ENCODE measurements around the gene DIO3.

DIO3 gene

DNA sequence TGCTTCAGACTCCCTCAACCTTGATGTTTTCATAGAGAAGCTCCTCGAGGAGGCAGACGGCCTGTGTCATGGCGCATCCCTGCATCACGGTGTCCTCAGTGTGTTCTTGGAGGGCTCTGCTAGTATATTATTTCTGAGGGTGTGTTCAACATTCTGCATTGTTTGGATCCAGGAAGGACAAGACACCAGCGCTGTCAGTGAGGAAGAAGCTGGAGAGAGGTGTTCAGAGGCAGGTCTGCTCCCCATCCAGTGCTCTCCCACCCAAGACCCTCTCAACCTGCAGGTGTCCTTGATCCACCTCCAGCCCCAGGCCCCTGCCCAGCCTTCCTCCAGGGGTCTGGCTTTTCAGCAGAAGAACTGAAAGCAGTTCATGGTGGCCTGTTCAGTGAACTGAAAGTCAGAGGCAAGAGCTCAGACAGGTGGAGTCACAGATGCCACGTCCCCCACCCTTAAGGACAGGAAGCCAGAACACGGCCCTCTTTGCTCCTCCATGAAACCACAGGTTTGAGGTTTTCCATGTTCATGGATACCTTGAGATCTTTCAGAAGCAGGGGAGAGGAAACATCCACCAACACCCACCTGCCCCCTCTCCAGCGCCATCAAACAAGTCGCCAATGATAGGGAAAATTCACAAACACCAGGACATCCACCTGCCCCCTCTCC is 37.4 kb downstream of the DIO3 start:
- ChIA-PET POLR2A (no interaction called here), CTCF (interaction anchor here (0.9 kb wide), 1 partner anchor 1216 kb away, joined by 3 read pairs; no protein-coding TSS in a partner anchor)
- no peak overlapping the region for H3K4me3 ChIP-seq (ENCODE audit: control insufficient read depth in 1 of 7, extremely low read depth in 1 of 7, insufficient read depth in 4 of 7, low read depth in 2 of 7, low read length in 6 of 7)
- 66% methylated on average over 3 of the region's 9 CpGs for WGBS (ENCODE audit: insufficient coverage)
- peaks cover 0 to 8% (median 2%) of the 10 kb centered on the region in 5 experiments for H3K9me3 ChIP-seq (ENCODE audit: control extremely low read depth in 1 of 5, control insufficient read depth in 4 of 5, insufficient read depth in 2 of 5, low read depth in 1 of 5, low read length in 4 of 5)
- H3K27ac ChIP-seq (ENCODE audit: insufficient read depth in 1 of 2, low read depth in 1 of 2, low read length in 2 of 2, poor library complexity in 1 of 2, severe bottlenecking in 2 of 2), result no peak overlapping the region
- H3K4me1 ChIP-seq (ENCODE audit: control extremely low read depth in 1 of 4, control insufficient read depth in 4 of 4, insufficient read depth in 4 of 4, low read length in 3 of 4), result peaks cover 0 to 15% (median 12%) of the 10 kb centered on the region in 4 experiments
- no peaks in the 10 kb centered on the region for H3K27me3 ChIP-seq (replicated peaks in 2 of 5; ENCODE audit: control insufficient read depth in 4 of 5, insufficient read depth in 5 of 5, low read length in 4 of 5)
- DNase-seq, result no peak
- no peaks in the 10 kb centered on the region for H3K36me3 ChIP-seq (ENCODE audit: control insufficient read depth in 4 of 4, insufficient read depth in 4 of 4, low read length in 3 of 4)

DNA sequence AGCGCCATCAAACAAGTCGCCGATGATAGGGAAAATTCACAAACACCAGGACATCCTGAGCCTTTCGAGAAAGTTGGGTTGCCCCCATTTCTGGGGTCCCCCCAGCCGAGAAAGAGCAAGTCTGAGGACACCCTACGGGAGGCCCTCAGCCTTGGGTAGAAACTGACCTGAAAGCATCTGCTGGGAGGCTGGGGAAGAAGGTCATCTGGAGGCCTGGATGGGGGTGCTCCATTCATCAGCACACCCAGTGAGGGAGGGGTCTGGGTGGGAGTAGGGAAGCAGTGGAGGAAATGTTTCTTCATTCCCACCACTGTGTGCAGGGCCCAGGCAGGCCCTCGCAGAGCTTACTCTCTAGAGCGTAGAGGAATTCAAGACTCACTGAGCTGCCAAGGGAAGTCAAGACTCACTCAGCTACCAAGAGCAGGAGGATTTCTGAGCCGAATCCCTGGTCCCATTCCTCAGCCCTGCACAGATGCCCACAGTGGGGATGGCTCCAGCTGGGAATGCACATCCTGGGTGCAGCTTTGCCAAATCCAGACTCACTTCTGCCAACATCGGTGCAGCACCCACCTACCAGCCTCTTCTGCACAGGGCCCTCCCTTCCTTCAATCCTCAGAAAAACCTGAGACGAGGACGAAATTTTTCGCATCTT is 38.1 kb downstream of the DIO3 start:
- H3K9me3 ChIP-seq (ENCODE audit: control extremely low read depth in 1 of 5, control insufficient read depth in 4 of 5, insufficient read depth in 2 of 5, low read depth in 1 of 5, low read length in 4 of 5), result peaks cover 0 to 8% (median 2%) of the 10 kb centered on the region in 5 experiments
- CTCF ChIA-PET, result interaction anchor here (0.9 kb wide), 1 partner anchor 1216 kb away, joined by 3 read pairs; no protein-coding TSS in a partner anchor
- no peak overlapping the region for H3K27ac ChIP-seq (ENCODE audit: insufficient read depth in 1 of 2, low read depth in 1 of 2, low read length in 2 of 2, poor library complexity in 1 of 2, severe bottlenecking in 2 of 2)
- WGBS (ENCODE audit: insufficient coverage), result 100% methylated on average over 7 of the region's 13 CpGs
- H3K4me1 ChIP-seq (ENCODE audit: control extremely low read depth in 1 of 4, control insufficient read depth in 4 of 4, insufficient read depth in 4 of 4, low read length in 3 of 4), result peaks cover 0 to 15% (median 12%) of the 10 kb centered on the region in 4 experiments
- H3K36me3 ChIP-seq (ENCODE audit: control insufficient read depth in 4 of 4, insufficient read depth in 4 of 4, low read length in 3 of 4), result no peaks in the 10 kb centered on the region
- H3K4me3 ChIP-seq (ENCODE audit: control insufficient read depth in 1 of 7, extremely low read depth in 1 of 7, insufficient read depth in 4 of 7, low read depth in 2 of 7, low read length in 6 of 7), result no peak overlapping the region
- no peak for DNase-seq
- POLR2A ChIA-PET, result no interaction called here
- no peaks in the 10 kb centered on the region for H3K27me3 ChIP-seq (replicated peaks in 2 of 5; ENCODE audit: control insufficient read depth in 4 of 5, insufficient read depth in 5 of 5, low read length in 4 of 5)

DNA sequence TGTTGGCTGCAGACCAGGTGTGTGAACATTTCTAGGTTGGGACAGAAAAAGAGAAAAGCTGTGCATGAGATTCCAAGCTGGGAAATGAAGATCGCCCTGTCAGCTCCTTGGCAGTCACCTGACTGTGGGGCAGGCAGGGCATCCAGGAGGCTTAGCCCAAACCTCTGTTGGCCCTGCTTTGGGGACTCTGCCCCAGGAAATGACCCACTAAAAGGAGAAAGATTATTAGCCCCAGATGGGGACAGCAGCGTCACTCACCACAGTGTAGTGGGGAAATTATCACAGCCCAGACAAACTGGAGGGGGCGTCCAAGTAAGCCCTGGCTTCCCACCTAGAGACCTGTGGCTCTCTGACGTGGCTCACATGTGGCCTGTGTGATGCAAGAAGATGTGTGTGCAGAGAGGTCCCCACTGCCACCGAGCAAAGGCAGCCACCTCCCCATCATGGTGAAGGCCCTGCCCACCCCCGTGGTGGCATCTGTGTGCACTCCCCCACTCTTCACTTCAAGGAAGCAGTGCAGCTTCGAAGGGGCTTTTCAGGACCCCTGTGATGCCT is 39.1 kb downstream of the DIO3 start:
- ChIA-PET CTCF (no interaction called here), POLR2A (no interaction called here)
- 92% methylated on average over 6 of the region's 7 CpGs for WGBS (ENCODE audit: insufficient coverage)

DNA sequence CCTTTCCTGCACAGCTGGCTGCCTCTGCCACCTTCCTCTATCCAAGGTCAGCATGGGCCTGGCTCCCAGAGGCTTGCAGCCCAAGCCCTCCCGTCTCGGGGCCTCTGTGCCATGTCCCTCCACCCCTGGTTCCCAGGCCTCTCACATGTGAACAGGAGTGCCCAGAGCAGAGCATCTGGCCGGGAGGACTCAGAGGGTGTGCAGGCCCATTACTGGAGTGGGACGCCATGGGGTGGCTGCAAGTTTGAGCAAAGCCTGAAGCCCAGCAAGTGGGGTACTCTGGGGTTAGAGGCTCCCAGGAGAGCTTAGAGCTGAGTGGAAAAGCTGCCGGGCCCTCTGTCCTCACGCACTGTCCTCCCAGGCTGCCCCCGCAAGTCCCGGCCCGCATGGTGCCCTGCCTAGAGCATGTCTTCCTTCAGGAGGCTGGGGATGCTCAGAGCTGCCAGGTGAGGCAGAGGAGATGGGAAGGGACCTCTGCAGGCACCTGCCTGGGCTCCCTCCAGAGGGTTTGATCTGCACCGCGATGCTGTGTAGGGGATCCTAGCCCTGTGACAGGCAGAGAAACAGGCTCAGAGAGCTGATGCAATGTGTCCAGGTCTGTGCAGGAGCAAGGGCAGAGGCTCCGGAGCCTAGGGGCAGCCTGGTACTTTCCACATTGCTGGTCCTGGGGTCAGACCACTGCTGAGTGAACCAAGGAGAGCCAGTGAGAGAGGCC is 39.8 kb downstream of the DIO3 start:
- Histone ChIP-seq H3K27me3 (replicated peaks in 2 of 5; ENCODE audit: control insufficient read depth in 4 of 5, insufficient read depth in 5 of 5, low read length in 4 of 5) (peaks cover 0 to under 1% (median 0%) of the 10 kb centered on the region in 5 experiments), H3K4me1 (ENCODE audit: control extremely low read depth in 1 of 4, control insufficient read depth in 4 of 4, insufficient read depth in 4 of 4, low read length in 3 of 4) (peaks cover 0 to 12% (median 12%) of the 10 kb centered on the region in 4 experiments), H3K4me3 (ENCODE audit: control insufficient read depth in 1 of 7, extremely low read depth in 1 of 7, insufficient read depth in 4 of 7, low read depth in 2 of 7, low read length in 6 of 7) (no peak overlapping the region), H3K27ac (ENCODE audit: insufficient read depth in 1 of 2, low read depth in 1 of 2, low read length in 2 of 2, poor library complexity in 1 of 2, severe bottlenecking in 2 of 2) (no peak overlapping the region), H3K9me3 (ENCODE audit: control extremely low read depth in 1 of 5, control insufficient read depth in 4 of 5, insufficient read depth in 2 of 5, low read depth in 1 of 5, low read length in 4 of 5) (peaks cover 0 to 3% (median 0%) of the 10 kb centered on the region in 5 experiments), H3K36me3 (ENCODE audit: control insufficient read depth in 4 of 4, insufficient read depth in 4 of 4, low read length in 3 of 4) (no peaks in the 10 kb centered on the region)
- ChIA-PET CTCF (no interaction called here), POLR2A (no interaction called here)
- 98% methylated on average over 12 of the region's 12 CpGs for WGBS (ENCODE audit: insufficient coverage)
- no peak for DNase-seq

More for the DNA sequence above, 39.1 kb downstream of the DIO3 start:
- Histone ChIP-seq H3K27me3 (replicated peaks in 2 of 5; ENCODE audit: control insufficient read depth in 4 of 5, insufficient read depth in 5 of 5, low read length in 4 of 5) (no peaks in the 10 kb centered on the region), H3K4me3 (ENCODE audit: control insufficient read depth in 1 of 7, extremely low read depth in 1 of 7, insufficient read depth in 4 of 7, low read depth in 2 of 7, low read length in 6 of 7) (no peak overlapping the region), H3K27ac (ENCODE audit: insufficient read depth in 1 of 2, low read depth in 1 of 2, low read length in 2 of 2, poor library complexity in 1 of 2, severe bottlenecking in 2 of 2) (no peak overlapping the region), H3K4me1 (ENCODE audit: control extremely low read depth in 1 of 4, control insufficient read depth in 4 of 4, insufficient read depth in 4 of 4, low read length in 3 of 4) (peaks cover 0 to 15% (median 12%) of the 10 kb centered on the region in 4 experiments), H3K36me3 (ENCODE audit: control insufficient read depth in 4 of 4, insufficient read depth in 4 of 4, low read length in 3 of 4) (no peaks in the 10 kb centered on the region), H3K9me3 (ENCODE audit: control extremely low read depth in 1 of 5, control insufficient read depth in 4 of 5, insufficient read depth in 2 of 5, low read depth in 1 of 5, low read length in 4 of 5) (peaks cover 0 to 3% (median 0%) of the 10 kb centered on the region in 5 experiments)
- DNase-seq, result no peak

DNA sequence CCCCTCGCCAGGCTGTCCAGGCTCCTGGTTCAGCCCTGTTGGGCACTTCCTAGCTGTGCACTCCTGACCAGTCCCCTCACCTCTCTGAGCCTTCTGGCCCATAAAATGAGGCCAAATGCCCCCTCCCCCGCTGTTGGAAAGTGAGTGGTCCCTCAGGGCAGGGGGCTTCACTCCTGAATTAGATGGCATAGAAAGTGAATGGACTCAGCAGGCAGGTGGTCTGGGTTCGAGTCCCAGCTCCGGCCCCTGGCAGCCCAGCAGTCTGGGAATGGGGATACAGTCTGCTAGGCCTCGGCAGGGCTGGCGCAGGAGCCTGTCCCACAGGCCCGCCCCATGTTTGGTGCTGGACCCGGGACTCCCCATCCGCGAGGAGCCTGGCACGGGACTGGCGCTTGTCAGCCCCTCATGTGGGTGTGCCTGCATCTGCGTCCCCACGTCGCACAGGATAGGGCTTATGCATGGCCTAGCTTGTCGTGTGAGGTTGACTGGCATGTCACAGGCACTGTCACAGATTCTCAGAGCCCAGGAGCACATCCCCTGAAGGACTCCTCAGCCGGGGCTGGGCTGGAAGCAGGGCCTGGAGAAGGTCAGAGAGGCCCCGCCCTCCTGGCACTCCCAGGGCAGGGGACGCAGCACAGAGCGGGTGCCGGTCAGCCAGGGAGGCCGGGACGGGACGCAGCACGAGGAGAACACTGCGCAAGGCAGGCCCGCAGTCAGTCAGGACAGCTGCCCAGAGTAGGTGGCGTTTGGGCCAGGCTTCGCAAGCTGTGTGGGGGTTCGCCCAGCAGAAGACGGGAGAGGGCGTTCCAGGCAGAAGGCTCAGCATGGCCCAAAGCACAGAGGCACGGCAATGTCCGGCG is 40.5 kb downstream of the DIO3 start:
- 96% methylated on average over 35 of the region's 35 CpGs for WGBS (ENCODE audit: insufficient coverage)

DNA sequence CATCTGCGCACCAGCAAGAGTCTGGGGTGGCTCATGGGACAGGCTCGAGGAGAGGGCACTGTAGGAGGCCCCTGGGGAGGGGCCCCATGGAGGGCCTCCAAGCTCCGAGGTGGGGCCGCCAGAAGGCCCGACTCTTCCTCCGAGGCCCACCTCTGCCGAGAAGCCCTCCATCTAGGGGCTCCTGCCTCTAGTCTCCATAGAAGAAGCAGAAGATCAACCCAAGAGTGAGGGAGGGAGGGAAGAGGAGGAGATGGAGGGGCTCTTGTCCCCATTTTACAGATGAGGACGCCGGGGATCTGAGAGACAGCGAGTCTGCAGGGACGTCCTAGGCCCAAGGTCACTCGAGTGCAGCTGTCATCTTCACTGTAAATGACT is 41.2 kb downstream of the DIO3 start:
- over 99% methylated on average over 8 of the region's 12 CpGs for WGBS (ENCODE audit: insufficient coverage)
- CTCF ChIA-PET, result no interaction called here
- POLR2A ChIA-PET, result interaction anchor here (0.6 kb wide), 1 partner anchor 13 kb away, joined by 3 read pairs; no protein-coding TSS in a partner anchor
- Histone ChIP-seq H3K4me3 (ENCODE audit: control insufficient read depth in 1 of 7, extremely low read depth in 1 of 7, insufficient read depth in 4 of 7, low read depth in 2 of 7, low read length in 6 of 7) (no peak overlapping the region), H3K4me1 (ENCODE audit: control extremely low read depth in 1 of 4, control insufficient read depth in 4 of 4, insufficient read depth in 4 of 4, low read length in 3 of 4) (no peaks in the 10 kb centered on the region), H3K27me3 (replicated peaks in 2 of 5; ENCODE audit: control insufficient read depth in 4 of 5, insufficient read depth in 5 of 5, low read length in 4 of 5) (peaks cover 0 to 9% (median 2%) of the 10 kb centered on the region in 5 experiments), H3K36me3 (ENCODE audit: control insufficient read depth in 4 of 4, insufficient read depth in 4 of 4, low read length in 3 of 4) (no peaks in the 10 kb centered on the region), H3K27ac (ENCODE audit: insufficient read depth in 1 of 2, low read depth in 1 of 2, low read length in 2 of 2, poor library complexity in 1 of 2, severe bottlenecking in 2 of 2) (no peak overlapping the region), H3K9me3 (ENCODE audit: control extremely low read depth in 1 of 5, control insufficient read depth in 4 of 5, insufficient read depth in 2 of 5, low read depth in 1 of 5, low read length in 4 of 5) (peaks cover 0 to 3% (median 0%) of the 10 kb centered on the region in 5 experiments)
- DNase-seq, result no peak

More for the DNA sequence above, 40.5 kb downstream of the DIO3 start:
- no peak for DNase-seq
- ChIA-PET POLR2A (interaction anchor here (0.6 kb wide), 1 partner anchor 12 kb away, joined by 3 read pairs; no protein-coding TSS in a partner anchor), CTCF (no interaction called here)
- Histone ChIP-seq H3K27ac (ENCODE audit: insufficient read depth in 1 of 2, low read depth in 1 of 2, low read length in 2 of 2, poor library complexity in 1 of 2, severe bottlenecking in 2 of 2) (no peak overlapping the region), H3K36me3 (ENCODE audit: control insufficient read depth in 4 of 4, insufficient read depth in 4 of 4, low read length in 3 of 4) (no peaks in the 10 kb centered on the region), H3K9me3 (ENCODE audit: control extremely low read depth in 1 of 5, control insufficient read depth in 4 of 5, insufficient read depth in 2 of 5, low read depth in 1 of 5, low read length in 4 of 5) (peaks cover 0 to 3% (median 0%) of the 10 kb centered on the region in 5 experiments), H3K27me3 (replicated peaks in 2 of 5; ENCODE audit: control insufficient read depth in 4 of 5, insufficient read depth in 5 of 5, low read length in 4 of 5) (peaks cover 0 to 5% (median 0%) of the 10 kb centered on the region in 5 experiments), H3K4me3 (ENCODE audit: control insufficient read depth in 1 of 7, extremely low read depth in 1 of 7, insufficient read depth in 4 of 7, low read depth in 2 of 7, low read length in 6 of 7) (no peak overlapping the region), H3K4me1 (ENCODE audit: control extremely low read depth in 1 of 4, control insufficient read depth in 4 of 4, insufficient read depth in 4 of 4, low read length in 3 of 4) (peaks cover 0 to 5% (median 4%) of the 10 kb centered on the region in 4 experiments)

All from common myeloid progenitor, CD34-positive (primary cell).